Esophagus muscularis mucosa (tissue), 3 donors: ENCODE results near the gene KRT80.

Source experiments
- CTCF ChIP-seq, 3 experiments: fragments of 200-600 bp in 2 of 3; fragments of 450-650 bp in 1 of 3; sonication (generic) in 2 of 3; IDR thresholded peaks; one replicate each; pipeline ENCODE4 v1.5.1; 2017 to 2019; ENCODE audit warnings: antibody characterized with exemption in 3 of 3, mild to moderate bottlenecking in 2 of 3, moderate library complexity in 1 of 3
- POLR2A ChIP-seq: fragments of 450-650 bp; IDR thresholded peaks from one replicate; pipeline ENCODE4 v1.6.1; 2017; ENCODE audit warnings: antibody characterized with exemption, moderate library complexity, mild to moderate bottlenecking, low read depth
- POLR2AphosphoS5 ChIP-seq, 2 donors: sonication (generic); formaldehyde crosslinking; IDR thresholded peaks; one replicate each; pipeline ENCODE4 v1.6.1; 2017; ENCODE audit warnings: antibody characterized with exemption in 2 of 2

- TF ChIP-seq POLR2A (no peak), POLR2AphosphoS5 (IDR thresholded peaks at IDR 0.05) (peak in 1 of 2 donors; percentile 24), CTCF (IDR thresholded peaks at IDR 0.05) (peak in 2 of 3 experiments; percentile 86 to 96)
Observed at GRCh38 chr12:52156757-52157565, 34.9 kb downstream of the KRT80 start.
